ENCODE results near the gene SH3RF3.

DNA sequence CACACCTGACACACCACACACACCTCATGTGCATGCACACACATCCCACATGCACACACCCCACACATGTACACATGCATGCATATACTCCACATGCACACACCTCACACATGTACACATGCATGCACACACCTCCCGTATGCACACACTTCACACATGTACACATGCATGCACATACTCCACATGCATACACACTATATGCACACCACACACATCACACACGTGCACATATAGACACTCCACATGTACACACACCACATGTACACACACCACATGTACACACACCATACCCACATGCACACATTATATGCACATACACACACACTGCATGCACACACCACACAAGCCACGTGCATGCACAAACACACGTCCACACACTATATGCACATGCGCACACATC lies 384.2 kb downstream of the SH3RF3 start:
- TF ChIP-seq, protein P1, sequence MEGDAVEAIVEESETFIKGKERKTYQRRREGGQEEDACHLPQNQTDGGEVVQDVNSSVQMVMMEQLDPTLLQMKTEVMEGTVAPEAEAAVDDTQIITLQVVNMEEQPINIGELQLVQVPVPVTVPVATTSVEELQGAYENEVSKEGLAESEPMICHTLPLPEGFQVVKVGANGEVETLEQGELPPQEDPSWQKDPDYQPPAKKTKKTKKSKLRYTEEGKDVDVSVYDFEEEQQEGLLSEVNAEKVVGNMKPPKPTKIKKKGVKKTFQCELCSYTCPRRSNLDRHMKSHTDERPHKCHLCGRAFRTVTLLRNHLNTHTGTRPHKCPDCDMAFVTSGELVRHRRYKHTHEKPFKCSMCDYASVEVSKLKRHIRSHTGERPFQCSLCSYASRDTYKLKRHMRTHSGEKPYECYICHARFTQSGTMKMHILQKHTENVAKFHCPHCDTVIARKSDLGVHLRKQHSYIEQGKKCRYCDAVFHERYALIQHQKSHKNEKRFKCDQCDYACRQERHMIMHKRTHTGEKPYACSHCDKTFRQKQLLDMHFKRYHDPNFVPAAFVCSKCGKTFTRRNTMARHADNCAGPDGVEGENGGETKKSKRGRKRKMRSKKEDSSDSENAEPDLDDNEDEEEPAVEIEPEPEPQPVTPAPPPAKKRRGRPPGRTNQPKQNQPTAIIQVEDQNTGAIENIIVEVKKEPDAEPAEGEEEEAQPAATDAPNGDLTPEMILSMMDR (IDR thresholded peaks at IDR 0.05): no peak
- TF ChIP-seq POLR2A (IDR thresholded peaks at IDR 0.05) (no peak), POLR2AphosphoS5 (IDR thresholded peaks at IDR 0.05) (no peak), EP300 (IDR thresholded peaks at IDR 0.05) (no peak)
